GM12891 (cell line): Measurements from ENCODE around the gene RC3H1.

Experiments
- DNase-seq: peaks from one replicate; pipeline ENCODE4 v3.0.0; 2011; ENCODE audit warnings: low spot score; ENCODE audit not compliant: insufficient read length
- FAIRE-seq: peaks from 2 replicates; lab custom pipeline; 2011; peaks lifted over from hg19 to GRCh38; lab: Jason Lieb, UNC
- PAX5 ChIP-seq: IDR thresholded peaks from 2 replicates; pipeline ENCODE4 v1.6.1; 2011; ENCODE audit warnings: low read length, moderate library complexity, mild to moderate bottlenecking; ENCODE audit not compliant: insufficient read depth, severe bottlenecking
- POLR2A ChIP-seq: IDR thresholded peaks from 2 replicates; pipeline ENCODE4 v1.6.1; 2011; ENCODE audit warnings: low read depth, low read length, control low read depth
- POLR2AphosphoS5 ChIP-seq: IDR thresholded peaks from 2 replicates; pipeline ENCODE4 v1.6.1; 2011; ENCODE audit warnings: low read depth, low read length, control low read depth
- POU2F2 ChIP-seq: IDR thresholded peaks from 2 replicates; pipeline ENCODE4 v1.6.1; 2011; ENCODE audit warnings: low read depth, mild to moderate bottlenecking, control low read depth, low read length, moderate library complexity
- SPI1 ChIP-seq: IDR thresholded peaks from 2 replicates; pipeline ENCODE4 v1.6.1; 2011; ENCODE audit warnings: low read depth, low read length, control low read depth
- TAF1 ChIP-seq: IDR thresholded peaks from 2 replicates; pipeline ENCODE4 v1.6.1; 2011; ENCODE audit warnings: low read depth, low read length, control low read depth

RC3H1 gene

GRCh38 chr1:173917149-173917548 lies 105.0 kb downstream of the RC3H1 start, which contains the start of gene SERPINC1:
TSS of gene SERPINC1 (minus strand) at chr1:173917327. CDS start at chr1:173917259, 68 bp downstream.
- FAIRE-seq (no peak), DNase-seq (no peak)
- TF ChIP-seq PAX5 (no peak), POLR2AphosphoS5 (no peak), SPI1 (no peak), TAF1 (no peak), POU2F2 (no peak), POLR2A (no peak)

- DNase-seq = no peak
Measured at GRCh38 chr1:173916667-173917066, 105.5 kb downstream of the RC3H1 start.

GRCh38 chr1:173915596-173915995 lies 106.6 kb downstream of the RC3H1 start:
- TF ChIP-seq TAF1 = no peak
- no peak for TF ChIP-seq POLR2A
- no peak for TF ChIP-seq POLR2AphosphoS5
- no peak for TF ChIP-seq POU2F2
- TF ChIP-seq SPI1 = no peak
- no peak for DNase-seq
- no peak for FAIRE-seq

More at GRCh38 chr1:173916667-173917066, 105.5 kb downstream of the RC3H1 start:
- FAIRE-seq = no peak
- TF ChIP-seq TAF1 (no peak), POU2F2 (no peak), POLR2A (no peak), PAX5 (no peak), POLR2AphosphoS5 (no peak), SPI1 (no peak)

- DNase-seq (peak; percentile 29), FAIRE-seq (no peak)
- TF ChIP-seq TAF1 (no peak), POLR2A (no peak), POLR2AphosphoS5 (no peak), POU2F2 (no peak), PAX5 (no peak), SPI1 (no peak)
Measured at GRCh38 chr1:173914366-173914871, 107.7 kb downstream of the RC3H1 start.

GRCh38 chr1:173913111-173913510 lies 109.0 kb downstream of the RC3H1 start:
- TF ChIP-seq POU2F2 (no peak), POLR2AphosphoS5 (no peak), TAF1 (no peak), POLR2A (no peak), PAX5 (no peak), SPI1 (no peak)

GRCh38 chr1:173903827-173904531 lies 118.2 kb downstream of the RC3H1 start:
- TF ChIP-seq POLR2AphosphoS5 (no peak), POLR2A (no peak), SPI1 (no peak), POU2F2 (no peak), TAF1 (no peak), PAX5 (no peak)
- FAIRE-seq (no peak), DNase-seq (no peak)

More at GRCh38 chr1:173913111-173913510, 109.0 kb downstream of the RC3H1 start:
- DNase-seq = no peak
- no peak for FAIRE-seq

GRCh38 chr1:173900992-173901391 lies 121.2 kb downstream of the RC3H1 start:
- no peak for FAIRE-seq
- TF ChIP-seq SPI1 (no peak), POLR2A (no peak), POLR2AphosphoS5 (no peak), POU2F2 (no peak), TAF1 (no peak), PAX5 (no peak)
- DNase-seq = no peak

GRCh38 chr1:173900427-173900826 lies 121.7 kb downstream of the RC3H1 start:
- peak; percentile 23 for FAIRE-seq
- no peak for DNase-seq
- TF ChIP-seq PAX5 = no peak
- no peak for TF ChIP-seq POLR2AphosphoS5
- no peak for TF ChIP-seq TAF1

- FAIRE-seq = no peak
- TF ChIP-seq POLR2A (no peak), POLR2AphosphoS5 (no peak), TAF1 (no peak), SPI1 (no peak), POU2F2 (no peak), PAX5 (no peak)
- DNase-seq = no peak
Measured at GRCh38 chr1:173894189-173894588, 128.0 kb downstream of the RC3H1 start.

- TF ChIP-seq PAX5 (no peak), SPI1 (no peak), POU2F2 (no peak), POLR2A (no peak), POLR2AphosphoS5 (no peak), TAF1 (no peak)
- DNase-seq = no peak
- no peak for FAIRE-seq
Measured at GRCh38 chr1:173893611-173894010, 128.5 kb downstream of the RC3H1 start.
